ENCODE measurements around the gene ETAA1.

Gene ETAA1

DNA sequence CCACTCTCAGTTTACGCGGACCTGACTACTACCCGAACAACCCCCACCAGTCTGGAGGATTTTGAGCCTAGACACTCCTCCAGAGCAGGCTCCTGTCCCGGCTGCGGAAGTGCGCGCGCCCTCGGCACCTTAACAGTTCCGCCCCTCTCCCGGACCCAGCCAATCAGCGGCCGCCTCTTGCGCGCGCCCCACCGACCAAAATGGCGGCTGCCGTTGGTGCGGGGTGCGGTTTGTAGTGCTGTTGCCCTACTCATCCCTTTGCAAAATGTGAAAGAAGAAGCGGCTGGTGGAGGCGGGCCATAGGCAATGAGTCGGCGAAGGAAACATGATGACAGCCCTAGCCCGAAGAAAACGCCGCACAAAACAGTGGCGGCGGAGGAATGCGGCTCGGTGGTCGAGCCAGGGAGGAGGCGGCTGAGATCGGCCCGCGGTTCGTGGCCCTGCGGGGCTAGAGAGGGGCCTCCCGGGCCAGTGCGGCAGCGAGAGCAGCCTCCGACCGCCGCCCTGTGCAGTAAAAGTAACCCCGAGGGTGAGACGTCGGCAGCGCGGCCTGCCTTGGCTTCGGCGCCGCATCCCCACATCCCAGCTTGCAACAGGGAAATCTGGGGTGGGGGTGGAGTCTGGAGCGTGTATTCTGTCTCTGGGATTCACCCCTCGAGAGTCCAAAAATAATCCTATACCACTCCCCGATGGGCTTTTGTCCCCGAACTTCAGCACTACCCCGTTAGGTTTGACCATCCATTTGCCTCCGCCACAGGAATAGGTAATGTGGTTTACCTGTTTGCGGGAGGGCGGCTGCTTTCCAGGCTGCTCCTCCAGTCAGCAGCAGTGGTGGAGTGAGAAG is at the start of gene ETAA1:
Gene ETAA1, plus strand, starts transcription at position 191 of the 844 bp plus-strand sequence. Its CDS starts 116 bp downstream, at position 307.
- FAIRE-seq (peak; percentile 95), DNase-seq (ENCODE audit: insufficient read length, low spot score) (peak; percentile 70)
- peak; percentile 69 for TF ChIP-seq POLR2A (IDR thresholded peaks at IDR 0.05; ENCODE audit: low read depth, low read length)

DNA sequence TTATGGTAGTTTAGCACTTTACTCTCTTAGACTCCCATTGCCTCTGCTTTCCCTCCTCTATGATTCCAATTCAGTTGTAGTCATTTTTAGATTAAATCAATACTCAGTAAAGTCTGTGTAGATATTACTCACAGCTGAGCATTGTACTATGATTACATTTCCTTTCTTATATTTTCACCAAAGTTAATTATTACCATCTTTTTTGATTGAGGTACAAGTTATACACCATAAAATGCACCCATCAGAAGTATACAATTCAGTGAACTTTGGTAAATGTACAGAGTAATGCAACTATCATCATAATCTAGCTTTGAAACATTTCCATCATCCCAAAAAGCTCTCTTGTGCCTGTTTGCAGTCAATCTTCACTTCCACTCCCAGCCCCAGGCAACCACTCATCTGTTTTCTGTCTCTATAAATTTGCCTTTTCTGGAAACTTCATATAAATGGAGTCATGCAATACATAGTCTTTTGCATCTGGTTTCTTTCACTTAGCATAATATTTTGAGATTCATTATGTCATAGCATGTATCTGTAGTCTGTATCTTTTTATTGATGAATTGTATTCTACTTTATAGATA is 30.2 kb upstream of the ETAA1 start:
- no peak for DNase-seq (ENCODE audit: insufficient read length, low spot score)
- FAIRE-seq, result no peak
- no peak for TF ChIP-seq POLR2A (IDR thresholded peaks at IDR 0.05; ENCODE audit: low read depth, low read length)

DNA sequence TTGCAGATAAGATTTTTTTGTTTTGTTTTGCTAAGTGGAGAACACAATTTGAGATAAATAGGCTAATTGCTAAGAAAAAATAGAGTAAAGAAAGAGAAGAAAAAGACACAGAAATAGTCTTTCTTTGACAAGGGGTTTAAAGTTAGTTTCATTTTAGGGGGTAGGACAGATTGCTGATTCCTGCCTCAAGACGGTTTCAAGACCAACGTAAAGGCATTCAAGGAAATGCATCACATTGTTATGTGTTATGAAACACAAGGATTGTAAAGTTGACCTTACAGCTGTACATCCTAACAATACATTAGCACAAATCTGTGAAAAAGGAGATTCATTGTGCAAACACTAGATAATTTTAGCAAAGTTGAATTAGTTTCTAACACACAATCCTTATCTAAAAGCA is 22.7 kb upstream of the ETAA1 start:
- no peak for TF ChIP-seq POLR2A (IDR thresholded peaks at IDR 0.05; ENCODE audit: low read depth, low read length)
- DNase-seq (ENCODE audit: insufficient read length, low spot score), result no peak
- FAIRE-seq, result no peak

DNA sequence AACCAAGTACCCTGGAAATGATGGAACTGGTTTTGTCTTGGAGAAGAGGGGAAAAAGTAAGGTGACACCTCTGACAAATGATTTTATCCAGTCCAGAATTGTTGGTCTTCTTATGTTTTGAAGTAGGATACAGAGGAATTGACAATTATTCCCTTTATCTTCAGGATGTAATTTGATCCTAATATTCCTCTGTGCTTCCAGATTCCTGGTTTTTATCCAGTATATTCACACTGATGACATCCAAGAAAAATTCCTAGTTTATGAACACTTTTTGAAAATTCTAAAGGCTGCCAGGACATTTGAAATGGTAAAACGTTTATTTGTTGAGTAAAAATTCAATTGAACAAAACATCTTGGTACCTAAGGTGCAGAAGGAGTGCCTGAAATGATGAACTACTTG is 22.2 kb upstream of the ETAA1 start:
- TF ChIP-seq POLR2A (IDR thresholded peaks at IDR 0.05; ENCODE audit: low read depth, low read length), result no peak
- DNase-seq (ENCODE audit: insufficient read length, low spot score), result no peak
- peak; percentile 87 for FAIRE-seq

DNA sequence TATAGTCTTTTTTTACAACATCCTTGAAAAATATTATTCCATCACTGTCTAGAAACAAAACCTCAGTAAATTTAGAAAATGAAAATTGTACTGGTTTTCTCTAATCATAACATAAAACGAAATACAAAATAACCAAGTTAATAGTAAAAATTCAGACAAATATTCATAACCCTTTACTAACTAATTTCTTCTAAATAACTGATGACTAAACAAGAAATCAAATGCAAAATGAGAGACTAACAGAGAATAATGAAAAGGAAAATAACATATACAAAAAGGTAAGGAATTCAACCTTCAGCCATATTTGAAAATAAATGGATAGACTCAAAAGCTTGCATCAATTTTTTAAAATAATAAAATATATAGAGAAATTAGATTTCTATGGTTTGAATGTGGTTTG is 18.6 kb upstream of the ETAA1 start:
- DNase-seq (ENCODE audit: insufficient read length, low spot score) (no peak), FAIRE-seq (no peak)
- TF ChIP-seq POLR2A (IDR thresholded peaks at IDR 0.05; ENCODE audit: low read depth, low read length), result no peak

DNA sequence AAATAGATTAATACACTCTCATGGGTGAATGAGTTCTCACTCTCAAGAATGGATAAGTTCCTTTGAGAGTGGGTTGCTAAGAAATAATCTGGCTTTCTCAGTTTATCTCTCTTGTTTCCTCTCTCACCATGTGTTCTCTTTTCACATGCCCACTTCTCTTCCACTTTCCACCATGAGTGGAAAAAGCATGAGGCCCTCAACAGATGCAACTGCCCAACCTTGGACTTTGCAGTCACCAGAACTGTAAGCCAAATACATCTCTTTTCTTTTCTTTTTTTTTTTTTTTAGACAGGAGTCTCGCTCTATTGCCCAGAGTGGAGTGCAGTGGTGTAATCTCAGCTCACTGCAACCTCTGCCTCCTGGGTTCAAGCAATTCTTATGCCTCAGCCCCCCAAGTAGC is 18.1 kb upstream of the ETAA1 start:
- FAIRE-seq, result no peak
- no peak for TF ChIP-seq POLR2A (IDR thresholded peaks at IDR 0.05; ENCODE audit: low read depth, low read length)

DNA sequence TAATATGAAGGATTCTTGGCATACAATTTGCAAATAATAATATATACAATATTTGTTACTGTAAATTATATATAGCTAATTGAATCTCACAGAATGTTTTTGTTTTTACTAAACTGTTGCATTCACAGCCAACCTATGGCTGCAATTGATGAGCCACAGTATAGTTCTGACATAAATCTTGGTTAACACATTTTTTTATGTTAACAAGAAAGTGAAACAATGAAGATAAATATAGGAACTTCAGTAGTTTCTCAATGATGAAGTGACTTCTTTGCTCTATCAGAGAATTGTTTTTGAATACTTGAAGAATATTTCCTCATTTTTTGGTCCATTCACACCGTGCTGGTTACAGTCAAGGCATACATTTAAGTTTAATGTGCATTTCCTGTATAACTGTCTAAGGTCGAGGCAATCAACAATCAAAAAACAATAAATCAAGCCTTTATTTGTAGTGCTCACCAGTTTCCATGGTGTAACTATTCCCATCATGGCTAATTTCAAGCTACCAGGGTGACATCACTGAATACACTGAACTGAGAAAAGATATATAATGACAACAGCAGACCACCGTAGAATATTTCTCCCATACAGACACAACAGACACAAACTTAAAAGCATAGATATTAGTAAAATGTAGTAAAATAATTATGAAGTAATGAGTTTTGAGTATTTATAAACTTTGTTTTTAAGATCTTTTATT is 12.9 kb upstream of the ETAA1 start:
- FAIRE-seq (no peak), DNase-seq (ENCODE audit: insufficient read length, low spot score) (no peak)
- TF ChIP-seq POLR2A (IDR thresholded peaks at IDR 0.05; ENCODE audit: low read depth, low read length), result no peak

More for the DNA sequence above, 18.1 kb upstream of the ETAA1 start:
- DNase-seq (ENCODE audit: insufficient read length, low spot score), result no peak

DNA sequence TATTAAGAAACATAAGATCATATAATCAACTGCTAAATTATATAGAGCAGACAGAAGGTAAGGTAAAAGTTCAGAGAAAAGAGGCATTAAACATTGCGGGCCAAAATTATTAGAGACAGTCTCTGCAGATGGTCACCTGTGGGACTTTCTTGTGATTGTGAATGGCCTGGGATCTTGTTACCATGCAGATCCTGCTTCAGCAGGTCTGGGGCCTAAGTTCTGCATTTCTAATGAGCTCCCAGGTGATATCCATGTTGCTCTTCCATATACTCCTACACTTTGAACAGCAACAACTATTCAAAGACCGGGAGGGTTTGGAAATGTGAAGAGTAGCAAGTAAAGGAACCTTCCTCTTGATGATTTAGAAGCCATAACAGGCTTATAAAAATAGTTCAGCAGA is 8.5 kb upstream of the ETAA1 start:
- peak; percentile 33 for FAIRE-seq
- TF ChIP-seq POLR2A (IDR thresholded peaks at IDR 0.05; ENCODE audit: low read depth, low read length), result no peak

DNA sequence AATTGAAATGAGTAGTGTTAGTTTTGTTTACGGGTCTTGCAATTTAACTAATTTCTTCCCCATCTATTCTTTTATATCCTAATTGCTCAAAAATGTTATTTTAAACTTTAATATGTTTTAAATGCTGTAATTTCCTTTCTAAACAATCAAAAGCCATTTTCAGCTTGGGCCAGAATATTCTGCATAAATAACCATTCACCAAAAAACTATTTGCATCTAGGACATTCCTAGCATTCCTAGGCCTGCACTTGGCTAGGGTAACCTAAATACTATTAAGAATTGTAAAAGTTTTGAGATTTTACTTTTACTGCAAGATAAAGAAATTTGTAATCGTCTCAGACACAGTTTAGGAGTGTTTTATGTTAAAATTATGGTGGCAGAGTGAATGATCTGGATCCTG is 7.8 kb upstream of the ETAA1 start:
- DNase-seq (ENCODE audit: insufficient read length, low spot score) (no peak), FAIRE-seq (no peak)
- TF ChIP-seq POLR2A (IDR thresholded peaks at IDR 0.05; ENCODE audit: low read depth, low read length), result no peak

More for the DNA sequence above, 8.5 kb upstream of the ETAA1 start:
- DNase-seq (ENCODE audit: insufficient read length, low spot score), result no peak

DNA sequence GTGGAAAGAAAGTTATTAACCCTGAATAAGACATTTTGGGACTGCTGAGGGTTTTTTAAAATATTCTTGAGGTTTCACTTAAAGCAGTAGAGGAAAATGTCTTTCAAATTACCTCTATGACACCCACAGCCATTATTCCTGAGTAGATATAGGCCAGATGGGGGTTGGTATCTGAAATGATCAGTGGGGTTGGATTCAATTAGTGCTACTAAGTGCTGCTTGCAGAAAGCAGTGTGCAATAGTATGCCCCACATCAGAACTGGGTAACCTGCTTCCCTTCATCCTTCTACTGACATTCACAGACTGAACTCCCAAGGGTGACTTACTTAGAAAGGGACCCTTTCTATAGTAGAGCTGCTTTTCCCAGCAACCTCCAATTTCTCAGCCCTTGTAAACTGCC is 7.3 kb upstream of the ETAA1 start:
- no peak for FAIRE-seq
- TF ChIP-seq POLR2A (IDR thresholded peaks at IDR 0.05; ENCODE audit: low read depth, low read length), result no peak
- no peak for DNase-seq (ENCODE audit: insufficient read length, low spot score)

DNA sequence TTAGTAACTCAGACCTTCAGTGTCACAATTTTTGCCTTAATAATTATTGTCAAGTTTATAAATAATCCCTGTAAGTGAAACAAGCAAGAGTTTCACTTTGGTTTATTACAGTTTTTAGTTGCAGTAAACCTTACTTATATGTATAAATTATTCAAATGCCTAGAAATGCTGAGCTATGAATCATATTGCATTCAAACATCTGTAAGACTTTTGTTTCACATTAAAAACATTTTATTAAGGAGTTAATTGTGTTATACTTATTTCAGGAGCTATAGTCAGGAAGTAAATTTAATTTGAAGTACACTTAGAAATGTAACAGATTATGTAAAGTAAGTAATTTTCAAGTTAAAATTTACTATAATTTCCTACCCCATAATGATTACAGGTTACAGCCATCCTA is 3.9 kb upstream of the ETAA1 start:
- TF ChIP-seq POLR2A (IDR thresholded peaks at IDR 0.05; ENCODE audit: low read depth, low read length), result no peak
- FAIRE-seq (no peak), DNase-seq (ENCODE audit: insufficient read length, low spot score) (no peak)

DNA sequence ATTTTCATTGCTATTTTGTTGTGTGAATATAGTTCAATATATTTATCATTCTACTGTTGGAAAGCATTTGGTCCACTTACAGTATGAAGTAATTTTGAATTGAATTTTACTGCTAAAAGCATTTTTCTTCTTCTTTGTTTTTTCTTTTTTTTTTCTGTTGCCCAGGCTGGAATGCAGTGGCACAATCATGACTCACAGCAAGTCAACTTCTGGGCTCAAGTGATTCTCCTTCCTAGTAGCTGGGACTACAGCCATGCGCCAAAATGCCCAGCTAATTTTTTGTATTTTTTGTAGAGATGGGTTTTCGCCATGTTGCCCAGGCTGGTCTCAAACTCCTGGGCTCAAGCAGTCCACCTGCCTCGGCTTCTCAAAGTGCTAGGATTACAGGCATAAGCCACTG is 2.4 kb upstream of the ETAA1 start:
- DNase-seq (ENCODE audit: insufficient read length, low spot score) (peak; percentile 5), FAIRE-seq (peak; percentile 92)
- no peak for TF ChIP-seq POLR2A (IDR thresholded peaks at IDR 0.05; ENCODE audit: low read depth, low read length)

DNA sequence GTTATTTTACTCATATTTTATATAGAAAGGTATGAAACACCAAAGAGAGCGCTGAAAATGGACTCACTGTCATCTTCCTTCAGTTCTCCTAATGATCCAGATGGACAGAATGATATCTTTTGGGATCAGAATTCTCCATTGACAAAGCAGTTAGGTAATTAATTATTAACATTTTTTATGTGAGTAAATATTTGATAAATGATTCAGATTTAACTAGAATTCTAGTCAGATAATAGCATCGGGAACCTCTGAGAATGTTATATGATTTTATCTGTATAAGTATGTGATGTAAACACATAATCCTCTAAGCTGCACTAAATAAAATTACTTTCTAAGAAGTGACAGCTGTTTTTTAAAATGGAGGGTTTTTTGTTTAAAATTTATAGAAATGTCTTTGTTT is 2.0 kb downstream of the ETAA1 start:
- FAIRE-seq (no peak), DNase-seq (ENCODE audit: insufficient read length, low spot score) (no peak)
- TF ChIP-seq POLR2A (IDR thresholded peaks at IDR 0.05; ENCODE audit: low read depth, low read length), result no peak

DNA sequence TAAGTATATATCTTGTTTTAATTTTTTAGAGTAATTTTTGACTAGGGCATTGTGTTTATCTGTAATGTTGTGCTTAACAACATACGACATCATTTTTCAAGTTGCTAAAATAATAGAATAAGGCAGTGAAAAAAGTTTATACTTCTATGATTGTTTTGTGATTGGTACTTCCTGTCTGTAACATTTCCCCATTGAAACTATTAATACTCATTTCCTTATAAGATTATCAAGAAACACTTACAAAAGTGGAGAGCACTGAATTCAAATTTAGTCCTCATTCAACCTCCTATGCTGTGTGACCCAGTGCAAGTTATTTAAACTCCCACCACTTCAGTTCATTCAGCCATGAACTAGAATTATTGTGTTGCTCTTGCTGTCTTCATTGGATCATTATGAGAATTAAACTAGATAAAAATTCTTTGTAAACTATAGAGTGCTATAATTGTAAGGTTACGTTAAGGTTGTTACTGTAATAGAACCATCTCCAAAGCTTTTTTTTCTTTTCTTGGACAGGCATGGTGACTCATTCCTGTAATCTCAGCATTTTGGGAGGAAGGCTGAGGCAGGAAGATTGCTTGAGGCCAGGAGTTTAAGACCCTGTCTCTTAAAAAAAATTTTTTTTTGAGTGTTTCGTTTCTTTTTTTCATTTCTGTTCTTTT is 2.8 kb downstream of the ETAA1 start:
- DNase-seq (ENCODE audit: insufficient read length, low spot score) (no peak), FAIRE-seq (peak; percentile 75)
- no peak for TF ChIP-seq POLR2A (IDR thresholded peaks at IDR 0.05; ENCODE audit: low read depth, low read length)

Data from H54 (cell line).